GM12892 (cell line): ENCODE data around the gene SLC4A3.

Experiments
- POLR2A ChIP-seq: IDR thresholded peaks from 2 replicates; pipeline ENCODE4 v1.6.1; 2011; ENCODE audit warnings: low read depth, low read length, control low read depth
- TAF1 ChIP-seq: IDR thresholded peaks from 2 replicates; pipeline ENCODE4 v1.6.1; 2011; ENCODE audit warnings: low read depth, mild to moderate bottlenecking, control low read depth, low read length, borderline replicate concordance

GRCh38 chr2:219620546-219620945 lies 6.9 kb upstream of the SLC4A3 start:
- TF ChIP-seq POLR2A (no peak), TAF1 (no peak)
